ENCODE measurements around the gene RAB6B.

RAB6B gene

DNA sequence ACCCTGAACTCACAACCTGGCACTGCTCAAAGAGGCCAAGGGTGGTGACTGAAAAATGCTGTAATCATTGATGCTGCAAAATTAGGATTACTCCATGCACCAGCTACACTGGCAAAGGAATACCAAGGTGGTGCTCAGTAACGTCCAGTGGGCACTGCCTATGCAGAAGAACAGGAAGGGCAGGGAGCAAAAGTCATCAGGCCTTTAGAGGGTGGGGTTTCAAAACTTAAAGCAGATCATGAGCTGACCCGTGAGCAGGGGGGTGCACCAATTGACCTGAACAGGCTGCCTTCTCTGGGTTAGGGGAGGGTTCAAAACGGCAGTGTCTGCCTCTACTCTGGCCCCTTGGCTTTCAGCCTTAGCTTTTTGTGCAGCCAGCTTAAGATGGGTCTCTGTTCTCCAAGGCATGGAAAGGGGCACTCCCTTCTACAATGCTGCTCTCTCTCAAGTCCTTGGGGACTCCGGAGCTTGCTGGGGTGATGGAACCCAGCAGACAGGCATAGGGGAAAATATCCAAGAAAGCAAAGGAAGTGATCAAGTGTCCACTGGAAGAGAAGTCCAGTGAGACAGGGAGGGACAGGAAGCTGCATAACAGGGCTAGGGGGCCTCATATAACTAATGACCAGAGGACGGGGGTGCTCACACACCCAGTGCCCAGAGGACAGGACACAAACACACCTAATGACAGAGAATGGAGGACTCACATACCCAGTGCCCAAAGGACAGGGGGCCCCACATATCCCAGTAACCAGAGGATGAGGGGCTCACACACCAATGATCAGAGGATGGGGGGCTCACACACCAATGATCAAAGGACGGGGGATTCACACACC lies 11.4 kb downstream of the RAB6B start:
- no peak for DNase-seq
- intact Hi-C loops (cut with DNase I): loop anchor here (10.0 kb wide), 1 partner anchor 59 kb away; no protein-coding TSS in a partner anchor

- intact Hi-C loops (cut with DNase I): loop anchor here (10.0 kb wide), 1 partner anchor 59 kb away; no protein-coding TSS in a partner anchor
Observed at GRCh38 chr3:133883641-133884040, 12.0 kb downstream of the RAB6B start.

DNA sequence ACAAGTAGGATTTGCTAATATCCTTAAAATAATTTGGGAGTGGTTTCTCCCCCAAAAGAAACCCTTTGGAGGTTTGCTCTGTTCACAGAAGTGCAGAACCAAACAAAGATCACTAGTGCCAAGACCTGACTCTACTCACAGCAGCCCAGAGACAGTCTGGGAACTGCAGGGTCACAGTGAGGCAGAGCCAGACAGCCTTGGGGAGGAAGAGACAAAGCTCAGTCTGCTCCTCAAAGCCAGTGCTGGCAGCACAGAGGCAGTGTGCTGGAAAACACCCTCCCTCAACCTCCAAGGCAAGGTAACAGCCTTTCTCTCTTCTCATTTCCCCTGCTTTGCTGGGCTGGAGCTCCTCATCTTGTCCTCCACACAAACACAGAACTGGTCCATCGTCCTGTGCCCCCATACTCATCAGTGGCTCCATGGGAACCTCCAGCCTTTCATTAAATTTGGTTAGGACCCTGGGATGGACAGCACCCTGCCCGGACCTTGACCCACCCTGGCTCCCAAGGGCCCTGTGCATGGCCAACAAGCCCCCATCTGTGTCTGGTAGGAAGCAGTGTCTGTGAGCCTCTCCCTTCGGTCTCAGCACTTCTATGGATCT lies 12.6 kb downstream of the RAB6B start:
- DNase-seq: no peak

More at GRCh38 chr3:133883641-133884040, 12.0 kb downstream of the RAB6B start:
- no peak for DNase-seq

DNA sequence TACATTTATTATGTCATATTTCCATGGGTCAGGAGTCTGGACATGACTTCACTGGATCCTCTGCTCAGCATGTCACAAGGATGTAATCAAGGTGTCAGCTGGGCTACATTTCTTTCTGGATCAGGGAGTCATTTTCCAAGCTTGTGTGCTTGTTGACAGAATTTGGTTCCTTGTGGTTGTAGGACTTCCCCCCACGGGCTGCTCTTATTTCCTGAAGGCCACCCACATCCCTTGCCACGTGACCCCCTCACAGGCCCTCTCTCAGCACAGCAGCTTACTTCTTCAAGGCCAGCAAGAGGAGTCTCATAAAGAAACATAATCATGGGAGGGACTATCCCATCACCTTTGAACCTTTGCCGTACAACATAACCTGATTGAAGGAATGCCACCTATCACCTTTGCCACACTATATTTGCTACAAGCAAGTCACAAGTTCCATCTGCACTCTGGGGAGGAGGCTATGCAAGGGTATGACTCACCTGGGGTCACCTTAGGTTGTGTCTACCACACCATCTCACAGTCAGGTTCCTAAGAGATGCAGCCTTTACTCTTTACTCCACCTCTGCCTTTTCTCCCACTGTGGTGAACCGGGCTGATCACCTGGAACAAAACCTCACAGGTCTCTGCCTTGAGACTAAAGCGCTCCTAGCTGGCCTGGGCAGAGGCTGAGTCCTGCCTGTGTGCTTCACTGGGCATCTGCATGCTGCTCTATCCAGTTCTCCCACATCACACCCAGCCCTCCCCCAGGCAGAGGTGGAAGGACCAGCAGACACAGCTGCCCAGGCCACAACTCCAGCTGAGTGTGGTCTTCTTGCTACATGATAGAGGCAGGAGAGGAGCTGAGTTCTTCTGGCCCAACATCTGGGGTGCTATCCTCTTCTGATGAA lies 13.5 kb downstream of the RAB6B start:
- intact Hi-C loops (cut with DNase I): loop anchor here (10.0 kb wide), 1 partner anchor 57 kb away; no protein-coding TSS in a partner anchor
- DNase-seq: no peak

More for the DNA sequence above, 12.6 kb downstream of the RAB6B start:
- intact Hi-C loops (cut with DNase I): loop anchor here (10.0 kb wide), 1 partner anchor 58 kb away; no protein-coding TSS in a partner anchor

- intact Hi-C loops (cut with DNase I): loop anchor here (10.0 kb wide), 1 partner anchor 57 kb away; no protein-coding TSS in a partner anchor
- DNase-seq: no peak
Observed at GRCh38 chr3:133881492-133881891, 14.2 kb downstream of the RAB6B start.

- no peak for DNase-seq
- intact Hi-C loops (cut with DNase I): loop anchor here (10.0 kb wide), 1 partner anchor 56 kb away; no protein-coding TSS in a partner anchor
Observed at GRCh38 chr3:133880886-133881455, 14.7 kb downstream of the RAB6B start.

- intact Hi-C loops (cut with DNase I): loop anchor here (10.0 kb wide), 1 partner anchor 55 kb away; no protein-coding TSS in a partner anchor
- no peak for DNase-seq
Observed at GRCh38 chr3:133880287-133880686, 15.4 kb downstream of the RAB6B start.

- no peak for DNase-seq
- intact Hi-C loops (cut with DNase I): no loop called here
Observed at GRCh38 chr3:133878518-133878917, 17.2 kb downstream of the RAB6B start.

DNA sequence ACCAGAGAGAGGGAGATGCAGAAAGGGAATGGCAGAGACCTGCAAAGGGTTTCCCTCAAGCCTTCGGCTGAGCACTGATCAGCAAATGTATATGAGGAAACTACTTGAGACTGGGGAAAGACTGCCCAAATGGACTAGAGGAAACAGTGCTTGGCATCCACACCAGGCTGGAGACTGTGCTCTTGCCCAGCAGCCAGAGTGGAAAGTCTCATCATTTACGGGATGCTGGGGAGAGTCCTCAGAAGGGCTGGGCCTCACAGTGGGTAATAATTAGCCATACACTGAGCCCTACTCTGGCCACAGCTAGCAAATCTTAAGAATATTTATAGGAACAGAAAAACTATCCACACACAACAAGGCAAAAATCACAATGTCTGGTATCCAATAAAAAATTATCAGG lies 18.5 kb downstream of the RAB6B start:
- no peak for DNase-seq
- intact Hi-C loops (cut with DNase I): no loop called here

- intact Hi-C loops (cut with DNase I): no loop called here
- no peak for DNase-seq
Observed at GRCh38 chr3:133874761-133875438, 20.8 kb downstream of the RAB6B start.

GRCh38 chr3:133874344-133874743 lies 21.3 kb downstream of the RAB6B start:
- DNase-seq: no peak
- intact Hi-C loops (cut with DNase I): no loop called here

- intact Hi-C loops (cut with DNase I): no loop called here
Observed at GRCh38 chr3:133872781-133873180, 22.9 kb downstream of the RAB6B start.

DNA sequence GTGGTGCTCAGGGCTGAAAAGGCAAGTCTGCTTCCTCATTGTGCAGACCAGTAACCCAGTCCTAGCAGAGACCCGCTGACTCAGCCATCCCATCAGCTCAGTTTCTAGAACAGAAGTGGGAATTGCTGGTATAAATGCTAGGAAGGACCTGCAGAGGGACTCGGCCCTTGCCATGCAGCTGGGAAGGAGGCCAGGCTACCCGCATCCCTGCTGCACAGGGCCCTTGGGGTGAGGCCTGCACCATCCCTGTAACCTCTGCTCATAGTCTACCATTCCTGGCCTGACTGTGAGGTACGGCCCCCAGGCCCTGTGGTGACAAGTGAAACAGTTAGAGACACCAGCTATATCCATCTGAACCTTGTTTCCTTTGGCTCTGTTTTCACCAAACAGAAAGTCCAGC lies 23.5 kb downstream of the RAB6B start:
- intact Hi-C loops (cut with DNase I): no loop called here
- peak in 1 of 10 donors; percentile 77 for DNase-seq

More at GRCh38 chr3:133872781-133873180, 22.9 kb downstream of the RAB6B start:
- DNase-seq: peak in 1 of 10 donors; percentile 66

- intact Hi-C loops (cut with DNase I): no loop called here
- DNase-seq: peak in 1 of 10 donors; percentile 85
Observed at GRCh38 chr3:133871368-133872090, 24.2 kb downstream of the RAB6B start.

GRCh38 chr3:133870822-133871221 lies 24.9 kb downstream of the RAB6B start:
- DNase-seq: peak in 1 of 10 donors; percentile 26
- intact Hi-C loops (cut with DNase I): no loop called here

DNA sequence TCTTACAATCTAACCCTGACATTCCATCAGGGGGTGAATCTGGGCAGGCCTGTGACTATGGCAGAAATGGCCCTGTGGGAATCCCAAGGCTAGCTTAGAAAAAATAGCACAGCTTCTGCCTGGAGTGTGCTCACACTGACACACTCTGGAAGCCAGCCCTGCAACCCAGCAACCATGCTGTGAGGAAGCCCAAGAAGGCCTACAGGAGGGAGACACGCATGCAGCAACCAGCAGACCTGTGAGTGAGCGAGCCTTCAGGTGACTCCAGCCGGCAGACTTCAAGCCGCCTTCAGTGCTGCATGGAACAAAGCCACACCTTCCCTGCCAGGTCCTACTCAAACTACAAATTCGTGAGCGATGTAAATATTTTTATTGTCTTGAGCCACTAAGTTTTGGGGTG lies 26.1 kb downstream of the RAB6B start:
- intact Hi-C loops (cut with DNase I): no loop called here
- peak in 1 of 10 donors; percentile 77 for DNase-seq

GRCh38 chr3:133868758-133869475 lies 26.8 kb downstream of the RAB6B start:
- intact Hi-C loops (cut with DNase I): no loop called here
- DNase-seq: peak in 1 of 10 donors; percentile 82

DNA sequence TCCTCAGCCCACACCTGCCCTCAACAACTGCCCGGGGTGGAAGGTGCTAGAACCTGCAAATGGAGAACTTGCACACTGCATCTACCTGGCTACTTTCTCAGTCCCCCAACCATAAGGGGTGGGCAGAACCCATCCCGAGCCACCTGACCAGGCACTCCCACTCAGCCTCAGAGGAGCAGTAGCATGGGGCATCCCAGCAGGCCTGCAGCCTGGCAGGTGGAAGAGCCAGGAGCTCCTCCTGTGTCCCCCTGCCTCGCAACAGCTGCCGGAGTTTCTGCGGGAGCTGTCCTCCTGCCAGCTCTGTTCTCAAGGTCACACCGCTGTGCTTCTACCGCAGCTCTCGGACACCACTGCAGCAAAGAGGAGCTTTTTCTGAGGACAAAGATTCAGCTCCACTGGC lies 27.5 kb downstream of the RAB6B start:
- peak in 1 of 10 donors; percentile 59 for DNase-seq
- intact Hi-C loops (cut with DNase I): no loop called here

Measured in posterior cingulate gyrus (tissue), 11 donors.